Heart left ventricle (tissue), 13 donors: ENCODE data around the gene FAM149A.

Experiments
- POLR2A ChIP-seq, 2 donors: fragments of 450-650 bp; IDR thresholded peaks; one replicate each; pipeline ENCODE4 v1.6.1; 2017; ENCODE audit warnings: antibody characterized with exemption in 2 of 2, mild to moderate bottlenecking in 2 of 2, moderate library complexity in 2 of 2
- TF ChIP-seq, protein P1 (sequence below), 12 donors: fragments of 200-600 bp; sonication (generic) in 4 of 12; IDR thresholded peaks; one replicate each; pipeline versions ENCODE4 v1.5.0 to v1.8.0; 2018 to 2022; ENCODE audit warnings: antibody characterized with exemption in 12 of 12, mild to moderate bottlenecking in 5 of 12
- donor health status: ischemic (EF 13 %, LVEDD 7.1; RV severe dilation, severe dysfunction).
- donor health status: DM: no; HTN: yes; CAD: no.
- donor health status: DM: no; HTN: no; CAD: no.
- donor health status: ischemic (EF 25% LVEDD 6.9; RV normal size, moderate dysfunction).
- donor health status: ischemic (EF 25% LVEDD 5.7; RV mildly dilated, moderate dysfunction).
- donor health status: ischemic (EF 35%, LVEDD 5.7; RV mildly dilated, moderate dysfunction).
- donor health status: nonischemic (EF 11% LVEDD 7.7; RV severe dilation, severe dysfunction).
- donor health status: DM: yes; HTN: yes; CAD: no.
- donor health status: PGD.
- donor health status: ischemic (EF 29% LVEDD 5.4; RV normal size, mild dysfunction).
- donor health status: nonischemic (EF 23%, LVEDD 6.1; RV moderate dilation, normal function).

DNA sequence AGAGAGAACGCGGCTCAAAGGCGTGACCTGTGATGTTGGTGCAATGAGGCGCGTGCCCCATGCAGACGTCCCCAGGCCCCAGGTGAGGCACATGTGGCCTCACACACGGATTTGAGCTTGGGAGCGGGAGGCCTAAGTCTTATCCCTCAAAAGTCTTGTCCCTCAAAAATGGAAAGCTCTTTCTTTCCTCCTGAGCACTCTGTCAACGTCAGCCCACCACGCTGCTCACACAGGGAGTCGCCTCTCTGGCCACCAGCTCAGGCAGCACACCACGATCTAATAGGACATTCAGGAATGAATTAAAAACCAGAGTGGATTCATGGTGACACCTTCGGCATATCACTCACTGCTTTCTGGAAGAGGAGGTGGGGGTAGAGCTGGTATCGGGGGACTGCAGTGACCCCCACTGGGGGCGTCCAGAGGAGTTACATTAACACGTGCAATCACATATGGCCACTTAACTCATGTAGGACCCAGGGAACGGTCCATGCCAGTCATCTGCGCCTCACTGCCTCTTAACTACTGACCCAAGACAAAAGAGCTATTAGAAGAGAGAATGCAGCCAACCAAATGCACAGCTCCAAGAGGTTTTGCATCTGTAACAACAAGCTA is 64.9 kb downstream of the FAM149A start:
- TF ChIP-seq, protein P1, sequence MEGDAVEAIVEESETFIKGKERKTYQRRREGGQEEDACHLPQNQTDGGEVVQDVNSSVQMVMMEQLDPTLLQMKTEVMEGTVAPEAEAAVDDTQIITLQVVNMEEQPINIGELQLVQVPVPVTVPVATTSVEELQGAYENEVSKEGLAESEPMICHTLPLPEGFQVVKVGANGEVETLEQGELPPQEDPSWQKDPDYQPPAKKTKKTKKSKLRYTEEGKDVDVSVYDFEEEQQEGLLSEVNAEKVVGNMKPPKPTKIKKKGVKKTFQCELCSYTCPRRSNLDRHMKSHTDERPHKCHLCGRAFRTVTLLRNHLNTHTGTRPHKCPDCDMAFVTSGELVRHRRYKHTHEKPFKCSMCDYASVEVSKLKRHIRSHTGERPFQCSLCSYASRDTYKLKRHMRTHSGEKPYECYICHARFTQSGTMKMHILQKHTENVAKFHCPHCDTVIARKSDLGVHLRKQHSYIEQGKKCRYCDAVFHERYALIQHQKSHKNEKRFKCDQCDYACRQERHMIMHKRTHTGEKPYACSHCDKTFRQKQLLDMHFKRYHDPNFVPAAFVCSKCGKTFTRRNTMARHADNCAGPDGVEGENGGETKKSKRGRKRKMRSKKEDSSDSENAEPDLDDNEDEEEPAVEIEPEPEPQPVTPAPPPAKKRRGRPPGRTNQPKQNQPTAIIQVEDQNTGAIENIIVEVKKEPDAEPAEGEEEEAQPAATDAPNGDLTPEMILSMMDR (IDR thresholded peaks at IDR 0.05) = no peak
- no peak for TF ChIP-seq POLR2A (IDR thresholded peaks at IDR 0.05)
